ENCODE measurements around the gene CDK1.

- TF ChIP-seq CREB1 (CRISPR knock-in tag; IDR thresholded peaks at IDR 0.05) (no peak), PRDM15 (CRISPR knock-in tag; IDR thresholded peaks at IDR 0.05) (no peak)
Observed at GRCh38 chr10:60737242-60737641, 41.0 kb upstream of the CDK1 start.

Data from WTC11 (cell line).